GM06990 (cell line): ENCODE data around the gene PABPN1L.

ENCODE experiments used
- DNase-seq: peaks from one replicate; pipeline ENCODE4 v3.0.0-alpha.2; 2011; ENCODE audit not compliant: insufficient read length; ENCODE audit errors: extremely low read depth
- H3K27me3 ChIP-seq: replicated peaks from 2 replicates; pipeline ENCODE4 v1.6.0; 2011; ENCODE audit warnings: low read length; ENCODE audit not compliant: control insufficient read depth, insufficient read depth
- H3K36me3 ChIP-seq: 2 replicates; pipeline ENCODE4 v1.5.1; 2011; ENCODE audit warnings: low read length; ENCODE audit not compliant: control insufficient read depth, insufficient read depth
- H3K4me3 ChIP-seq: replicated peaks from 2 replicates; pipeline ENCODE4 v1.5.1; 2011; ENCODE audit warnings: low read depth, mild to moderate bottlenecking, control low read depth, low read length
- TF ChIP-seq, protein P1 (sequence below): IDR thresholded peaks from 2 replicates; pipeline ENCODE4 v1.5.1; 2011; ENCODE audit warnings: low read length, control low read depth, mild to moderate bottlenecking, inconsistent platforms; ENCODE audit not compliant: insufficient read depth, poor library complexity, severe bottlenecking

PABPN1L gene

DNA sequence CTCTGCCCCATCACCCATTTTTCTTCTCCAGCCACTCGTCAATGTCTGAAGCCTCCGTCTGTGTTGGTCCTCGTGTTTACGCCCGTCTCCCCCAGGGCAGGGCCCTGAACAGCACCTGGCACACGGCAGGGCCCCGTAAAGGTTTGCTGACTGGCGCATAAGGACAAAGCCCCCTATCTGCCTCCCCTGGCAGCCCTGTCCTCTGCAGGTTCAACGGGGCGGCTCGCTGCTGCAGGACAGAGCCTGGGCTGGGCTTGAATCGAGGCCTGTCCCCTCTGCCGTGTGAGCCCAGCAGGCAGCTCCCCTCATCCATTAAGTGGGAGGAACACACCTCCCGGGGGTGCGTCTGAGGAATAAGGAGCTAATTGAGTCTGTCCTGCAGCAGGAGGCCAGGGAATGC, 46.1 kb upstream of the PABPN1L start:
- Histone ChIP-seq H3K4me3 (no peak overlapping the region), H3K27me3 (no peaks in the 10 kb centered on the region), H3K36me3 (peaks cover 6% of the 10 kb centered on the region)
- no peak for DNase-seq
- TF ChIP-seq, protein P1, sequence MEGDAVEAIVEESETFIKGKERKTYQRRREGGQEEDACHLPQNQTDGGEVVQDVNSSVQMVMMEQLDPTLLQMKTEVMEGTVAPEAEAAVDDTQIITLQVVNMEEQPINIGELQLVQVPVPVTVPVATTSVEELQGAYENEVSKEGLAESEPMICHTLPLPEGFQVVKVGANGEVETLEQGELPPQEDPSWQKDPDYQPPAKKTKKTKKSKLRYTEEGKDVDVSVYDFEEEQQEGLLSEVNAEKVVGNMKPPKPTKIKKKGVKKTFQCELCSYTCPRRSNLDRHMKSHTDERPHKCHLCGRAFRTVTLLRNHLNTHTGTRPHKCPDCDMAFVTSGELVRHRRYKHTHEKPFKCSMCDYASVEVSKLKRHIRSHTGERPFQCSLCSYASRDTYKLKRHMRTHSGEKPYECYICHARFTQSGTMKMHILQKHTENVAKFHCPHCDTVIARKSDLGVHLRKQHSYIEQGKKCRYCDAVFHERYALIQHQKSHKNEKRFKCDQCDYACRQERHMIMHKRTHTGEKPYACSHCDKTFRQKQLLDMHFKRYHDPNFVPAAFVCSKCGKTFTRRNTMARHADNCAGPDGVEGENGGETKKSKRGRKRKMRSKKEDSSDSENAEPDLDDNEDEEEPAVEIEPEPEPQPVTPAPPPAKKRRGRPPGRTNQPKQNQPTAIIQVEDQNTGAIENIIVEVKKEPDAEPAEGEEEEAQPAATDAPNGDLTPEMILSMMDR: no peak

DNA sequence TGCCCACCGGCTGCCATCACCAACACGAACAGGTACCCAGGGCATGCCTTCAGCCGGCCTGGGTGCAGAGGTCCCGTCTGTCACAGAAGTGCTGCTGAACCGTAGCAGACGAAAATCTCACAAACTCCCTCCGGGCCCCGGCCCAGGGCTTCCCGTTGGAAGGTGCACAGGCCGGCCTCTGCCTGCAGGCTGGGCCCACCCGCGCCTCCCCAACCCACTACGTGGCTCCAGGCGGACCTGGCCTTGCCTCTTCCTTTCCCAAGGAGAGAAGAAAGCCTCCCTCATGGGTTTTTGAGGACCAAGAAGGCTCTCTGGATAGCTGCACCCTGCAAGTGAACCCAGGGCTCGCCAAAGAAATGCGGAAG, 45.5 kb upstream of the PABPN1L start:
- TF ChIP-seq, protein P1: no peak
- no peak for DNase-seq
- Histone ChIP-seq H3K27me3 (no peaks in the 10 kb centered on the region), H3K36me3 (peaks cover 6% of the 10 kb centered on the region), H3K4me3 (no peak overlapping the region)

- DNase-seq: no peak
- no peaks in the 10 kb centered on the region for H3K27me3 ChIP-seq
- H3K4me3 ChIP-seq: no peak overlapping the region
- peaks cover 5% of the 10 kb centered on the region for H3K36me3 ChIP-seq
- TF ChIP-seq, protein P1: no peak
These were observed 44.9 kb upstream of the PABPN1L start for GRCh38 chr16:88911136-88911945.

GRCh38 chr16:88910284-88911135, 44.0 kb upstream of the PABPN1L start:
- DNase-seq: no peak
- H3K27me3 ChIP-seq: no peaks in the 10 kb centered on the region
- TF ChIP-seq, protein P1: no peak
- peaks cover 4% of the 10 kb centered on the region for H3K36me3 ChIP-seq
- H3K4me3 ChIP-seq: no peak overlapping the region

GRCh38 chr16:88909431-88910210, 43.2 kb upstream of the PABPN1L start:
- H3K36me3 ChIP-seq: peaks cover 4% of the 10 kb centered on the region
- no peak for DNase-seq
- H3K4me3 ChIP-seq: no peak overlapping the region
- no peaks in the 10 kb centered on the region for H3K27me3 ChIP-seq
- TF ChIP-seq, protein P1: no peak
